SK-MEL-5 (cell line): ENCODE results near the gene PUDP. TPM values are rescaled to one million over a fixed set of nuclear protein-coding genes. Genes with fewer than 3 reads are reported as not detected.
"Not testable (repeated sequence)": the region's sequence is repeated elsewhere in the genome, so short reads cannot be mapped to it uniquely, and the experiment has no call there.

ENCODE experiments used
- DNase-seq: peaks from one replicate; pipeline ENCODE4 v3.0.0-alpha.2; 2016; ENCODE audit warnings: low read depth, low spot score
- in situ Hi-C: cut with HindIII; loops from 2 replicates; pipeline ENCODE4 v1.10.0; 2016; ENCODE audit warnings: low sequenced_read_pairs, high pct_unique_total_duplicates, low pct_unique_long_range_greater_than_20kb
- total RNA-seq: library from RNA; depleted of rRNA; stranded (reverse); fragments of >200 nt; shearing (Covaris generic); gene quantifications from 2 replicates; pipeline ENCODE4 v1.2.3, GENCODE V29; 2014

Gene PUDP
- total RNA-seq, 1 experiment from 2014 or later: 8.6 TPM

DNA sequence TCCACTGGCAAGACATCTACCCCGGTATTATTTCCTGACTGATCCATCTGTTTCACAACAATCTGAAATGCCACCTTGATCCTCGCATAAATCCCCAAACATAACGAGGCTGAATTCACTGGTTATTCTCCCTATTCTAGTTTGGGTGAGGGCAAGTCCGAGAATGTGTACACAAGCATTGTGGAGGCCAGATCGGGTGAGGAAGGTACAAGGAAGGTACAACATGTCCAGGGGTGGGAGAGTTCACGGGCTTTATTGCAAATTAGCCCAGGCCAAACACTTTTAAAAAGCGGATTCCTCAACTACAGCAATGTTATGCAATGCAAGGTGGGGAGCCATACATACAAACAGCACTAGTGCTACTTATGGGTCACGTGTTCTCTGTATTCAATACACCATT, 82.5 kb downstream of the PUDP start:
- no peak for DNase-seq
- in situ Hi-C loops: no loop called here

DNA sequence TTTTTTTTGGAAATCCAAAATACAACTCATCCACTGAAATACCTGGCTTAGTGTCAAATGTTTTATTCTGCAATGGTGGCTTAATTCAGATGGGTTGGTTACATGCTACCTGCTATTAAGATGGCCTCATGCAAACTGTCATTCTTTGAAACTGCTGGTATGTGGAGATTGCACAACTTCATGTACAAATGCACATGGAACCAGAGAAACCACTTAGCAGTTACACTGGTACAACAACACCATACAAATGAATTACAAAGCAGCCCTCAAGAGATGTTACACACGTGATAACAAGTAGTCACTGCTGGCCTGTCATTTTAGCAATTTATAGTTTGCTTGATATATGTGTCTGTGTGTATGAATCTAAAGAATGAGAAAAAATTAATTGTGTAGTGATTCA, 85.0 kb downstream of the PUDP start:
- in situ Hi-C loops: no loop called here
- DNase-seq: no peak

DNA sequence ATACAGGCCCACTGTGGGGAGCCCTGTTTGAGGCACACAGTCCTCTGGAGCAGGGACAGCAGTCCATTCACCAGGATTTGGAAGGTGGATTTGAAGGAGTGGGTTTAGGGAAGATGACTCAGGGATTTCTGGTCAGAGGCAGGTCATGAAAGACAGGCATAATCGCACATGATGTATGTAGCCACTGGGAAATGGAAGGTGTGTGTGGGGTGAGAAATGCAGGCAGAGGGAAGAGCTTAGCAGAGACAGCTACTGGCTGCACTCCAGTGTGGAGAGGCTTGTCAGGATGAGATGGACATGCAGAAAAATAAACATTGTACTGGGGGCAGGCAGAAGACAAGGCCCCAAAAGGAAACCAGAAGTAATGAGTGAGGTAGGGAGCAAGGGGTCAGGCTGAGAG, 85.7 kb downstream of the PUDP start:
- DNase-seq: no peak
- in situ Hi-C loops: no loop called here

DNA sequence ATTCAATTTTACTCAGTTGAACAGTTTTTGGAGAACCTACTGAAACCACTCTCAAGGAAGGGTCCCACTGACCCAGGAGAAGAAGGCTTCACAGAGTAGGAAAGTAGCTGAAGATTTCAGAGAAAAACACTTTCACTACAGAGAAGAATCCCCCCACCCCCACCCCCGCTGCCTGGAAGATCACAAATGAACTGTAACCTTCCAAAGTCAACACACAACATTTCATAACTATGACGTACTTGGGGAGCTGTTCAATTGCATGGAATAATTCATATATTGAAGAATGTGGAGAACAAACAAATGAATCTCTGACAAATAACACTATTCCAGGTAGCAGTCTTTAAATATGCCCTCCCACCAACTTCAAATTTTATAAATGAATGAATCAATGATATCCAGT, 86.5 kb downstream of the PUDP start:
- in situ Hi-C loops: no loop called here
- DNase-seq: no peak

DNA sequence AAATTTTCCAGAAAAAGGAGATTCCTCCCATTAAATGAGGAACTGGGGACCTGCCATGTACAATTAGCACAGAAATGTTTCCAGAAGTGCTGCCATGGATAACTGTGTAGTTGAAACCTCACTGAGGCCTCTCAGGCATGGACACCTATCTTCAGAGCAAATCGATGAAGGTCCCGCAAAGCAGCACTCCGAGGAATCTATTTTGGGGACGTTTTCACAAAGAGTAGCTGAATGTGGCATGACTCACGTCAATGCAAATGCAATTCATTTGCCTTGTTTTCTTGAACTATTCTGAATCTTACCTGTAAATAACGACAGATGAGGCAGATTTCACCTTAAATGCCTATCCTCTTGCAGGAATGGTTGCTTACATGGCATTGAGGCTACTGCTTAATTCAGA, 87.5 kb downstream of the PUDP start:
- no peak for DNase-seq
- in situ Hi-C loops: no loop called here

DNA sequence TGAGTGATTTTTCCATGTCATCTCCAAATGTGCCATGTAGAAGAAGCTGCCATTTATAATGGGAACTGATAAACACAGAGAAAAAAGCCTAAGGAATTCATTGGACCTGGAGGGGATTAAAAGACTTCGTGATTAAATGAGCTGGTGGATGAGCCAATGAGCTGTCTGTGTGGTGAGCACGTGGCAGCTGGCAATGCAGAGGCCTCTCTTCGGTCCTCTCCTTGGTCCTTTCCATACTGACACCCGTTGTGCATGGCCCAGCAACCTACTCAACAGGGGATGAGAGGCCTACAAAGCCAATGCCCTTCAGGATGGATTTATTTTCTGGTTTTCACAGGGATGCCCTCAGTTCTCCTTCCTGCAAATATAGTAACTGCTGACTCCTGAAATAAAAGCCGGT, 88.1 kb downstream of the PUDP start:
- in situ Hi-C loops: no loop called here
- no peak for DNase-seq

DNA sequence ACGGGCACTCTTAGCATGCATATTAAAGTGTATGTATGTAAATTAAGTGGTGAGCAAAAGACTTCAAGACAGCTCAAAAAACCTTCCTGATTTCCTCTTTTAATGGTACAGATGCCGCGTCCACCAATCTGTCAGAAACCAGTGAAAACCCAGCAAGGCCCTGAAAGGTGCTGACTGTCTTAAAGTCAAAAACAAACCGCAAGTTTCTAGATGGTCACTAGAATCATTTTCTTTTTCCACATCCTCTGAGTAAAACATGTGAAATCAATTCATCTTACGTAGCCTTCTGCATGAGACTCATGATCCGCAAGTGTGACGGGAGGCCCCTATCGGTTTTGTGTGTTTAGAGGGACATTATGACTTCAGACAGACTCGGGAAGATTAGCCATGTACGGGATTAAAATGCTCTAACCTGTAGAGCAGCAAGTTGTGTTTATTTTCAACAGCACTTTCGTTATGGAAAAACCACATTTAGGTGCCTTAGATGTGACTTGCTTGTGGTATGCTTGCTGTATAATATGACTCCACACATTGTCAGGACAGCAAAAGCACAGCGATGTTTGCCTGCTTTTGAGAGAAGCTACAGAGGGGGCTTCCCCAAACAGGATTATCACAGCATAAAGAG, 88.6 kb downstream of the PUDP start:
- DNase-seq: no peak
- in situ Hi-C loops: no loop called here

DNA sequence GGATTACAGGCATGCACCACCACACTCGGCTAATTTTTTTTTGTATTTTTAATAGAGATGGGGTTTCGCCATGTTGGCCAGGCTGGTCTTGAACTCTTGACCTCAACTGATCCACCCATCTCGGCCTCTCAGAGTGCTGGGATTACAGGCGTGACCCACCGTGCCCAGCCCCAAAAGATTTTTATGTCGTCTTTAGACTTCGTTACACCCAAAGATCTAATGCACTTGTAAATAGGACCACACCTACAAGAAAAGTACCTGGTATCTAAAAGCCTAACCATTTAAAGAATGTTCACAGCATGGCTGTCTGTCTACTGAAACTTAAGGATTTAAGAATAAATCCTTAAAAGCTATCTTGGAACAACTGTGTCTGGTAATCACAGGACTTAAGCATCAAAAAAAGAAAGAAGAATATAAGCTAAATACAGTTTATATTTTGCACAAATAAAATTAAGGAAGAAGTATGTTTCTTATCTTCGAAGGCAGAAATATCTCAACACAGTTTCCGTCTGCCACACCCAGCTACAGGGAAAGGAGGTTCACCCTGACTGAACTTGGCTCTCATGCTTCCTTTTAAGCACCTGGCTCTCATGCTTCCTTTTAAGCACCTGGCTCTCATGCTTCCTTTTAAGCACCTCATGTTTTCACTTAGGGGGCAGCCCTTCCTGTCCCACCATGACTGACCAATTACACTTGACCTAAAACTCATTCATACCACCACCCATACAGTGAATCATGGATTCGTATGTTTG, 92.4 kb downstream of the PUDP start:
- no peak for DNase-seq
- in situ Hi-C loops: no loop called here

DNA sequence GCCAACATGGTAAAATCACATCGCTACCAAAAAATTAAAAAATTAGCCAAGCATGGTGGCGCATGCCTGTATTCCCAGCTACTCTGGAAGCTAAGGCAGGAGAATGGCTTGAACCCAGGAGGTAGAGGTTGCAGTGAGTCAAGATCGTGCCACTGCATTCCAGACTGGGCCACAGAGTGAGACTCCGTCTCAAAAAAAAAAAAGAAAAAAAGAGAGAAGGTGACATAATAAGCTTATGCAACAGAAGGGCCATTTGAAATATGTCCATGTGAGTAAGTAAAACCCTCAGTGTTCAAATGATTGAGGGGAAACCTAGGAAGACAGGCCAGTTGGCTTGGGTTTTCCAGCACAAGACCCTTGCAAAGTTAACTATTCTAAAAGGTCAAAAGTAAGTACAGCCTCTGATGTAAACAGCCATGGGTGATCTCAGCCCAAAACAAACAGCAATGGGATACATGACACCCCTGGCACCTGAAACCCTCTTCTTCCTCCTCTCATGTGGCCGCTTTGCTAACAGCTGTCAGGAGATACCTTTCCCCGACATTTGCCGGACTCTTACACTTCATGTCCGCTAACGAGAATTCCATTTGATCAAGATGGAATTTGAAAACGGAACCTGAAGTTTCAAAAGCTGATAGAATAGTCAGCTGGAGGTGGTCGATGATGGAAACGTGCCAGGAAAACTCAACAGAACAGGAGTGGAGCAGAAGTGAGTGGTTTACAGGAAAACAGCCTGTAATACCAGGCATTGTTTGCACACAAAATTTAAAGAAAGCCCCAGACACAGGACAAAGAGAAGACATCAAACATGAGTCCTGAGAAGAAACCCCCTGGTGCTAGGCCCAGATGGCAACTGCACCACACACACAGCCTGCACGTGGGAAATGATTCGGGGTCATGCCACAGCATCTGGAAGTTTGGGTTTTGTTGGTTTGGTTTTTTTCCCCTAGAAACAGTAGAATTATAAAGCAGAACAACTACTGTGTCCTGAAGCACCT, 93.4 kb downstream of the PUDP start:
- DNase-seq: no peak
- in situ Hi-C loops: no loop called here

DNA sequence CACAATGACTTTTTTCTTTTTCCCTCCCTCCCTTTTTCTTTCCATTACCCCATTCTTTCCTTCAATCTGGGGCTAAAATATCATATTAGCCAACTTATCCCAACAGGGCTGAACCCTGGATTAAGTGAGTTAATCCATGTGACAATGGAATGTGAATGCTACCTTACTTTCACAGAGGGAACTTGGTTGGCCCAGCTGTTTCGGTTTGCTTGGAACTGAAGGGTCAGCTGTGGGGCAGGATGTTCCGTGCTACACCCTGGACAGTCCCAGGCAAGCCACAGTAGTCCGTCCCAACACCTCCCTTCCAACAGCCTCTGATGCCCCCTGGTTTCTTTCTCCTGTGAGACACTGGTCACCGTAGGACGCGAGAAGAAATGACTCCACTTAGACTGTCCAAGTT, 95.4 kb downstream of the PUDP start:
- no peak for DNase-seq
- in situ Hi-C loops: no loop called here

DNA sequence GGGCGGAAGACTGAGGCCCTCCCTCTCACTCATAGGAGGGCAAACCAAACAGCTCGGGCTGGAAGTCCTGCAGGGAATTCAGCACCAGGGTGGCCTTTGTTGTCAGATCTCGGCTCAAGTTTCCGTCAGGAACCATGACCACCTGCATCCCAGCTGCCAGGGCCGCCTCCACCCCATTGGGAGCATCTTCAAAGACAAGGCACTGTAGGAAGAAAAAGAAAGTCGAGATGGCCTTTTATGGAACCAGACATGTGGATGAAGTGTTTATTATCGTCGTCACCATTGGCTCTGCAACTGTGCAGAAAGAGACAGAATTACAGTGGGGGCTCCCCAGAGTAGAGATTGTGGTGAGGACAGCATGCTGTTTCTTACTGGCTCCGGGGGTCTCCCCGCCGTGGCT, 97.7 kb downstream of the PUDP start:
- in situ Hi-C loops: no loop called here
- no peak for DNase-seq

DNA sequence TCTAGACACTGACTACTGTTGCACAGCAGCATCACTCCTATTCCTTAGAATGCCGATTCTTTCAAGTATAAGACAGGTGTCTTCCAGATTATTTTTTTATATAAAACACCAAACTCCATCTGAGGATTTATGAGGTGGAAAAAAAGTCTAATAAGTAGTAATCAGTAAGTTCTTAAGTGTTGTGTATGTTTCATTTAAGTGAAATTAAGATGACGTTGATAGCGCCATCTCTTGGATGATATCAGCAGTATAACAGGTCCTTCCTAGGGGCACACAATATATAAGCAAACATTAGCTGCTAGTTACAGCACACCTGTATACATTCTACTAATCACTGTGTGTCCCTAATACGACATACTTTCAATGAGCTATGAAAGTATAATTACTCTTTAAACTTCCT, 100.0 kb downstream of the PUDP start:
- in situ Hi-C loops: no loop called here

DNA sequence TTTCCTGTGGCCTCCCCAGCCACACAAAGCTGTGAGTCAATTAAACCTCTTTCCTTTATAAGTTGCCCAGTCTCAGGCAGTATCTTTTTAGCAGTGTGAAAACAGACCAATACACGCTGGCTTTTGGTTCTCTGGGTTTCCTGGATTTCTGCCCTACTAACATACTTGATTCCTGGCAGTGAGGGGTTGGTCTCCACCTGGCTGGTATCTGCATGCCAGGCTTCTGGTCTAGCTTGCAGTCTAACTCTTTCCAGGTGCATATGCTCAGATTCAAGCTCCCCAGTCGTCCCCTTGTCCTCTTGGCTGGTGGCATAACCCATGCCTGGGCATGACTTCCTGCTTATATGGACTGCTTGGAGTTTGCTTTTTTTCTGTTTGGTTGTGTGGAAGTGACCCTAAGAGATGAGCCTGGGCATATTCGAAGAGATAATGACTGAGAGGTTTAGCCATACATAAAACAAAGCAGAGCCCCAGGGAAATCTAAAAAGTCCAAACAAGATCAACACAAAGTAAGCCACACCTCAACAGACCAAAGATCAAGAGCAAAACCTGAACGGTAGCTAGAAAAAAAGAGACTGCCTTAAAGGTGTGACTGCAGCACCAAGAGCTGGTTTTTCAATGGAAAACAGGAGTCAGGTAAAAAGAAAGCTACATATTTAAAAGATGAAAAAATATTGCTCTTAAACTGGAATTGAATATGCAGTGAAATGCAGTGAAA, 102.6 kb downstream of the PUDP start:
- in situ Hi-C loops: no loop called here
- DNase-seq: no peak

More for the DNA sequence above, 100.0 kb downstream of the PUDP start:
- DNase-seq: peak; percentile 0

DNA sequence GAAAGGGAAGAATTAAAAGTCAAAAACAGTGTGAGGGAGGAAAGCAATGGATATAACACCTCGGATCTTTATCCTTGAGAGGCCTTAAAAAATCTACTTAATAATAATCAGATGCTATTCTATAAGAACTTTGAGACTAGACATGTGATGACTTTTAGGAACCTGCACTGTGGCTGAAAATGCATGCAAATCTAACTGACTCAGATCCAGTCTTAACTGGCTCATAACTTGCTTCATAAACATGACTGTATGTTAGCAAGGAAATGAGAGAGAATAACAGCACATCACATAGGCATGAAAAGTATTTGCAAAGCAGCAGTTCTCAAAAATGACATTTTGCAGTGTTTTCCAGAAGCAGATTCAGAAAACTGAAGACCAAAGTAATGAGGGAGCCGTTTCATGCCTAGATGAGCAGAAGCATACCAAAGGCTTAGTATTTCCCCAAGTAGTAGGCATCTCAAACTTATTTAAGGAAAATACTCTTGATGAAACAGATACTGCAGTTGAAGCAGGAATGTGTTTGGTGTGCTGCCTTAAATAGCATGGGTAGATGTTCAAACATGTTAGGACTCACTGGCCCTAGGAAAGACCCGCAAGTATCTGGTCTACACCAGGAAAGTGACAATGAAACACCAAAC, 104.0 kb downstream of the PUDP start:
- DNase-seq, in situ Hi-C loops: not testable (repeated sequence)

DNA sequence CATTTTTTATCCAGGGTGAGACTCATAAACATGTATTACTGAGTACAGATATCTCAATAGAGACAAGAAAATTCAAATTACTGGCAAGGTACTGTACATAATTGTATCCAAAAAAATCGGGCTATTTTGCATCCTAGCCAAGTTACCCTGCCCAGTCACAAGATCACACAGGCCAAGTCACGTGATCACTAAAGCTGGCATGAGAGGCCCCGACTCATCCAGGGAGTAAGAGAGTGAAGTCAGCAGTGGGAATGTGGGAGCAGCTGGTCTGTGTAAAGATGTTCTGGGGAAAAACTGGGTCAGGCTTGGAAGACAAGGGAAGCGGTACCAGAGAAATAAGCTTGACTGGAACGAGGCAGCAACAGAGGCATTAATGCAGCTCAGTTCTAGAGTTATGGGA, 119.7 kb downstream of the PUDP start:
- DNase-seq: no peak
- in situ Hi-C loops: no loop called here

DNA sequence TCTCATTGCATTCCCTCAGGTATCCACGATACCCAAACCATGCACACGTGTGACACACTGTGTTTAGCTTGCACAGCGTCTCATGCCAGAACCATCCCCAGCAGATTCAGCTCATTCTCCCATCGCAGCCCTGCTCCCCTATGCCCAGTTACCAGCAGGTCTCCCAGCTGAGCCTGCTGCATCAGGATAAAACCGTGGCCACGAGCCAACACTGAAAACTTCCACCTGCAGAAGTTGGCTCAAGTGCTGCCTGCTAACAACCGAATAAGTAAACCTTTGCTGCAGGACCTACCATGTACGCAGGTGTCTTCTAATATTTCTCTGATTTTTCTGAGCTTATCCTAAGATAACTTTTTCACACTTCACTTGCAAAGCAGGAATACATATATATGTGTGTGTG, 120.9 kb downstream of the PUDP start:
- no peak for DNase-seq
- in situ Hi-C loops: no loop called here

DNA sequence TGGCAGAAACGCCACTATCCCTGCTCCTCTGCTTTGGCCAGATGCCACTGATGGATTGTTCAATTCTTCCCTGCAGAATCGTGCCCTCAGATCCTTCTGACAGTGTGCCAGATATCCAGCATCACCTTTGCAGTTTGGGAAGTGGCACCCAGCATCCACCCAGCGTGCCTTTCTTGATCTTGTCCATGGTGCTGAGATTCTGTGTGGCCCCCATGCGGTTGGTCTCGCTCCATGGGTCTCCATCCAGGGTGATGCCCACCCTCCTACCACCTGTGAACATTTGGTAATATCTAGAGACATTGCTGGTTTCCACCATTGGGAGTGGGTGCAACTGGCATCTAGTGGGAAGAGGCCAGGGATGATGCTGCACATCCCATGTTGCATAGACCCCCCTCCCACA, 121.6 kb downstream of the PUDP start:
- DNase-seq, in situ Hi-C loops: not testable (repeated sequence)
